Adrenal gland (tissue), 12 donors: ENCODE data around the gene MBTD1. TPM values are rescaled to one million over a fixed set of nuclear protein-coding genes. Genes with fewer than 3 reads are reported as not detected.
"Not testable (repeated sequence)": the region's sequence is repeated elsewhere in the genome, so short reads cannot be mapped to it uniquely, and the experiment has no call there.

Source experiments
- DNase-seq, 7 donors: peaks; one replicate each; pipeline ENCODE4 v3.0.0-alpha.2; 2019 to 2020
- H3K27ac ChIP-seq, 5 donors: fragments of 200-600 bp; sonication (generic) in 4 of 5; 1 replicate in 3 of 5; 2 replicates in 2 of 5; pipeline versions ENCODE4 v1.5.1 to v1.8.0; 2016 to 2020; ENCODE audit warnings: mild to moderate bottlenecking in 1 of 5
- H3K27me3 ChIP-seq: fragments of 200-600 bp; 2 replicates; pipeline ENCODE4 v1.8.0; 2021
- H3K36me3 ChIP-seq, 2 donors: fragments of 200-600 bp; replicated peaks in 1 of 2; 1 replicate in 1 of 2; 2 replicates in 1 of 2; pipeline versions ENCODE4 v1.5.1 to v1.8.0; 2018 to 2022
- H3K4me1 ChIP-seq, 2 donors: fragments of 200-600 bp; replicated peaks in 1 of 2; 1 replicate in 1 of 2; 2 replicates in 1 of 2; pipeline versions ENCODE4 v1.5.1 to v1.8.0; 2018 to 2021
- H3K4me3 ChIP-seq, 4 donors: fragments of 200-600 bp; sonication (generic) in 3 of 4; one replicate each; pipeline ENCODE4 v1.5.1; 2016 to 2018
- H3K9me3 ChIP-seq, 3 donors: fragments of 200-600 bp; sonication (generic) in 1 of 3; replicated peaks in 1 of 3; 1 replicate in 2 of 3; 2 replicates in 1 of 3; pipeline versions ENCODE4 v1.5.1 to v1.8.0; 2016 to 2021
- POLR2A ChIP-seq, 2 donors: fragments of 450-650 bp; IDR thresholded peaks; one replicate each; pipeline ENCODE4 v1.6.1; 2017; ENCODE audit warnings: antibody characterized with exemption in 2 of 2, mild to moderate bottlenecking in 2 of 2, moderate library complexity in 1 of 2
- WGBS, 4 donors: extraction: QIAGEN DNeasy Blood & Tissue Kit in 2 of 4; methylation state at CpG; one replicate each; pipeline versions ENCODE4 v1.1.5 to v1.1.7; 2013 to 2017; 5-methylcytosine and 5-hydroxymethylcytosine counted together
- intact Hi-C, 2 donors: fragments of 100-400 bp; cut with DNase I; formaldehyde crosslinking; loops; one replicate each; pipeline versions ENCODE4 v1.14.1 to v1.15.0; 2022 to 2023
- polyA plus RNA-seq, 3 donors: library from polyadenylated mRNA; stranded (reverse); fragments of 200-250 nt in 2 of 3; fragments of 350-450 nt in 1 of 3; fragmentation: Illumina TruSeq in 1 of 3; extraction: RNeasy Lipid Tissue Mini Kit (QIAGEN cat#74804) in 1 of 3; gene quantifications; one replicate each; pipeline ENCODE4 v1.2.3, GENCODE V29; 2013 to 2014
- total RNA-seq, 9 donors: library from RNA; depleted of rRNA in 4 of 9; stranded (reverse); fragments of >200 nt in 4 of 9; fragments of 120-200 nt in 1 of 9; fragmentation: NEBNext Ultra II Directional in 1 of 9; extraction: Animal tissue kit (Norgen Biotek cat#: 25700) in 1 of 9; gene quantifications; one replicate each; pipeline versions ENCODE4 v1.1.0 to v1.2.4, GENCODE V29; 2013 to 2023
- TF ChIP-seq, protein P1 (sequence below), 6 experiments: fragments of 450-650 bp in 4 of 6; fragments of 200-600 bp in 2 of 6; sonication (generic) in 1 of 6; IDR thresholded peaks; 1 replicate in 5 of 6; 2 replicates in 1 of 6; pipeline versions ENCODE4 v1.5.1 to v1.8.0; 2016 to 2021; ENCODE audit warnings: antibody characterized with exemption in 6 of 6, mild to moderate bottlenecking in 2 of 6, moderate library complexity in 1 of 6
- donor health status: healthy with polysubstance abuse.
- donor health status: Bipolar disorder and iron deficiency.
- donor health status: DM: yes; HTN: yes; CAD: no.
- donor health status: DM: no; HTN: no; CAD: no.
- donor health status: DM: no; HTN: no; CAD: no.
- donor health status: DM: yes; HTN: yes; CAD: no.

Gene MBTD1
- total and polyA plus RNA-seq, 12 donors, result 5.5 to 20.0 (median 10.3) TPM

GRCh38 chr17:51230306-51230705 is 29.5 kb downstream of the MBTD1 start:
- WGBS, 4 donors, result 66 to 72% (median 69%) methylated on average over 4 of the region's 4 CpGs
- intact Hi-C loops, result no loop called here
- DNase-seq, result no peak
- no peak overlapping the region for H3K4me3 ChIP-seq
- peak overlapping the region in 1 of 5 donors; percentile 8 for H3K27ac ChIP-seq
- no peak for TF ChIP-seq POLR2A (IDR thresholded peaks at IDR 0.05)
- TF ChIP-seq, protein P1, sequence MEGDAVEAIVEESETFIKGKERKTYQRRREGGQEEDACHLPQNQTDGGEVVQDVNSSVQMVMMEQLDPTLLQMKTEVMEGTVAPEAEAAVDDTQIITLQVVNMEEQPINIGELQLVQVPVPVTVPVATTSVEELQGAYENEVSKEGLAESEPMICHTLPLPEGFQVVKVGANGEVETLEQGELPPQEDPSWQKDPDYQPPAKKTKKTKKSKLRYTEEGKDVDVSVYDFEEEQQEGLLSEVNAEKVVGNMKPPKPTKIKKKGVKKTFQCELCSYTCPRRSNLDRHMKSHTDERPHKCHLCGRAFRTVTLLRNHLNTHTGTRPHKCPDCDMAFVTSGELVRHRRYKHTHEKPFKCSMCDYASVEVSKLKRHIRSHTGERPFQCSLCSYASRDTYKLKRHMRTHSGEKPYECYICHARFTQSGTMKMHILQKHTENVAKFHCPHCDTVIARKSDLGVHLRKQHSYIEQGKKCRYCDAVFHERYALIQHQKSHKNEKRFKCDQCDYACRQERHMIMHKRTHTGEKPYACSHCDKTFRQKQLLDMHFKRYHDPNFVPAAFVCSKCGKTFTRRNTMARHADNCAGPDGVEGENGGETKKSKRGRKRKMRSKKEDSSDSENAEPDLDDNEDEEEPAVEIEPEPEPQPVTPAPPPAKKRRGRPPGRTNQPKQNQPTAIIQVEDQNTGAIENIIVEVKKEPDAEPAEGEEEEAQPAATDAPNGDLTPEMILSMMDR (IDR thresholded peaks at IDR 0.05), result no peak
- no peaks in the 10 kb centered on the region for H3K9me3 ChIP-seq
- H3K4me1 ChIP-seq, result peaks cover 0 to 8% of the 10 kb centered on the region in 2 donors
- H3K36me3 ChIP-seq, result no peaks in the 10 kb centered on the region
- H3K27me3 ChIP-seq, result no peaks in the 10 kb centered on the region

GRCh38 chr17:51229889-51230288 is 30.0 kb downstream of the MBTD1 start:
- intact Hi-C loops, result no loop called here
- Histone ChIP-seq H3K36me3 (no peaks in the 10 kb centered on the region), H3K4me3 (no peak overlapping the region), H3K27me3 (no peaks in the 10 kb centered on the region), H3K4me1 (peaks cover 0 to 11% of the 10 kb centered on the region in 2 donors), H3K27ac (no peak overlapping the region), H3K9me3 (no peaks in the 10 kb centered on the region)
- DNase-seq, result no peak
- TF ChIP-seq, protein P1 (IDR thresholded peaks at IDR 0.05), result no peak
- no peak for TF ChIP-seq POLR2A (IDR thresholded peaks at IDR 0.05)
- WGBS, 4 donors, result 94 to 98% (median 97%) methylated on average over 3 of the region's 3 CpGs

- Histone ChIP-seq H3K36me3 (no peaks in the 10 kb centered on the region), H3K4me1 (peaks cover 0 to 25% of the 10 kb centered on the region in 2 donors), H3K27ac (no peak overlapping the region), H3K27me3 (no peaks in the 10 kb centered on the region), H3K9me3 (no peaks in the 10 kb centered on the region), H3K4me3 (no peak overlapping the region)
- intact Hi-C loops, result no loop called here
- 62 to 69% (median 65%) methylated on average over 4 of the region's 4 CpGs for WGBS, 4 donors
- TF ChIP-seq, protein P1 (IDR thresholded peaks at IDR 0.05), result no peak
- no peak for TF ChIP-seq POLR2A (IDR thresholded peaks at IDR 0.05)
- DNase-seq, result no peak
Measured at GRCh38 chr17:51228161-51228560, 31.7 kb downstream of the MBTD1 start.

GRCh38 chr17:51225523-51225922 is 34.3 kb downstream of the MBTD1 start:
- H3K9me3 ChIP-seq, H3K27me3 ChIP-seq, H3K27ac ChIP-seq, intact Hi-C loops, H3K4me3 ChIP-seq, DNase-seq, H3K36me3 ChIP-seq: not testable (repeated sequence)
- peaks cover 0 to 22% of the 10 kb centered on the region in 2 donors for H3K4me1 ChIP-seq
- 92 to 96% (median 94%) methylated on average over 7 of the region's 7 CpGs for WGBS, 4 donors
